ENCODE measurements around the gene DGKE.
A peak's percentile ranks its signal among the peaks of the same experiment; 100 is the strongest.

Gene DGKE

DNA sequence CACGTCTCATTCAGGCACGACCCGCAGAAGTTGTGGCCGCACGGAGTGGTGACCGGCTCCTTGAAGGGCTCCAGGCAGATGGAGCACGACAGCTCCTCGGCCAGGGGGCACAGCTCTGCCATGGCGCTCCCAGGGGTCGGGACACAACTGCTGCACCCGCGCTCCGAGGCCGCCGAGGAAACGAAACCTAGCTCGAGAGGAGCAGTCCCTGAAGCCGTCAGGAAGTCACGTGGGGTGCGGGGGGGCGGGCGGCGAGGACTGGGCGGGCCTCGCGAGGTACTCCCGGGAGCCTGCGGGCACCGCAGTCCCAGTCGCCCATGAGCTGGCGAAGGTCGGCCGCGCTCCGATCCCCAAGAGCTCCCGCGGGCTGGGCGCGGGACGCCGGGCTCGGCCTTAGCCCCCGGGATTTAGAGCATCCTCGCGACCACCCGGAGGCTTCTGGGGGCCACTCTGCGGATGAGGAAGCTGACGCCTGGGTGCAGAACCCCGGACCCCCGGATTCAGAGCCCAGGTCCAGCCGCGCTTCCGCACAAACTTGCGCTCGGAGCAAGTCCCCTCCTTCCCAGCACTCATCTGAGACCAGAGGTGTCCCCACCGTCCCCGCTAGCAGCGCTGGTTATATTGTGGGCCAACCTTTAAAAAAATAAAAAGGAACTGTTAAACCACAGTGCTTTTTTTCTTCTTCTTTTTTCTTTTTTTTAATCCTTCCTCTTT lies 80.1 kb downstream of the DGKE start, which contains the start of gene TRIM25 (continued):
- no peak for TF ChIP-seq PRDM1 (tag by site-specific recombination; IDR thresholded peaks at IDR 0.05)
- TF ChIP-seq ZNF157 (tag by site-specific recombination; IDR thresholded peaks at IDR 0.05) = no peak
- TF ChIP-seq ZNF239 (tag by site-specific recombination; IDR thresholded peaks at IDR 0.05) = 0 out of 2 replicates have a peak, but pooled peaks have one; percentile 10
- peak; percentile 14; the same call in 1 of the 2 replicates for TF ChIP-seq ZNF146 (tag by site-specific recombination; IDR thresholded peaks at IDR 0.05)
- no peak for TF ChIP-seq GLI2 (tag by site-specific recombination; IDR thresholded peaks at IDR 0.05; ENCODE audit: borderline replicate concordance, low read depth)
- TF ChIP-seq ZNF2 (tag by site-specific recombination; IDR thresholded peaks at IDR 0.05) = peak; percentile 87; the same call in 1 of the 2 replicates
- peak; percentile 52; the same call in 1 of the 2 replicates for TF ChIP-seq ZNF692 (tag by site-specific recombination; IDR thresholded peaks at IDR 0.05)
- TF ChIP-seq, protein P1, sequence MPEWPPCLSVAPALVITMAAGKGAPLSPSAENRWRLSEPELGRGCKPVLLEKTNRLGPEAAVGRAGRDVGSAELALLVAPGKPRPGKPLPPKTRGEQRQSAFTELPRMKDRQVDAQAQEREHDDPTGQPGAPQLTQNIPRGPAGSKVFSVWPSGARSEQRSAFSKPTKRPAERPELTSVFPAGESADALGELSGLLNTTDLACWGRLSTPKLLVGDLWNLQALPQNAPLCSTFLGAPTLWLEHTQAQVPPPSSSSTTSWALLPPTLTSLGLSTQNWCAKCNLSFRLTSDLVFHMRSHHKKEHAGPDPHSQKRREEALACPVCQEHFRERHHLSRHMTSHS (tag by site-specific recombination; IDR thresholded peaks at IDR 0.05) = no peak
- TF ChIP-seq ZNF266 (tag by site-specific recombination; IDR thresholded peaks at IDR 0.05; ENCODE audit: low read depth) = no peak
- TF ChIP-seq, protein P2, sequence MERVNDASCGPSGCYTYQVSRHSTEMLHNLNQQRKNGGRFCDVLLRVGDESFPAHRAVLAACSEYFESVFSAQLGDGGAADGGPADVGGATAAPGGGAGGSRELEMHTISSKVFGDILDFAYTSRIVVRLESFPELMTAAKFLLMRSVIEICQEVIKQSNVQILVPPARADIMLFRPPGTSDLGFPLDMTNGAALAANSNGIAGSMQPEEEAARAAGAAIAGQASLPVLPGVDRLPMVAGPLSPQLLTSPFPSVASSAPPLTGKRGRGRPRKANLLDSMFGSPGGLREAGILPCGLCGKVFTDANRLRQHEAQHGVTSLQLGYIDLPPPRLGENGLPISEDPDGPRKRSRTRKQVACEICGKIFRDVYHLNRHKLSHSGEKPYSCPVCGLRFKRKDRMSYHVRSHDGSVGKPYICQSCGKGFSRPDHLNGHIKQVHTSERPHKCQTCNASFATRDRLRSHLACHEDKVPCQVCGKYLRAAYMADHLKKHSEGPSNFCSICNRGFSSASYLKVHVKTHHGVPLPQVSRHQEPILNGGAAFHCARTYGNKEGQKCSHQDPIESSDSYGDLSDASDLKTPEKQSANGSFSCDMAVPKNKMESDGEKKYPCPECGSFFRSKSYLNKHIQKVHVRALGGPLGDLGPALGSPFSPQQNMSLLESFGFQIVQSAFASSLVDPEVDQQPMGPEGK (tag by site-specific recombination; IDR thresholded peaks at IDR 0.05) = peak; percentile 95
- 0 out of 2 replicates have a peak, but pooled peaks have one; percentile 8 for TF ChIP-seq ZNF792 (tag by site-specific recombination; IDR thresholded peaks at IDR 0.05)
- TF ChIP-seq ZBTB17 (tag by site-specific recombination; IDR thresholded peaks at IDR 0.05) = peak; percentile 77
- TF ChIP-seq, protein P3, sequence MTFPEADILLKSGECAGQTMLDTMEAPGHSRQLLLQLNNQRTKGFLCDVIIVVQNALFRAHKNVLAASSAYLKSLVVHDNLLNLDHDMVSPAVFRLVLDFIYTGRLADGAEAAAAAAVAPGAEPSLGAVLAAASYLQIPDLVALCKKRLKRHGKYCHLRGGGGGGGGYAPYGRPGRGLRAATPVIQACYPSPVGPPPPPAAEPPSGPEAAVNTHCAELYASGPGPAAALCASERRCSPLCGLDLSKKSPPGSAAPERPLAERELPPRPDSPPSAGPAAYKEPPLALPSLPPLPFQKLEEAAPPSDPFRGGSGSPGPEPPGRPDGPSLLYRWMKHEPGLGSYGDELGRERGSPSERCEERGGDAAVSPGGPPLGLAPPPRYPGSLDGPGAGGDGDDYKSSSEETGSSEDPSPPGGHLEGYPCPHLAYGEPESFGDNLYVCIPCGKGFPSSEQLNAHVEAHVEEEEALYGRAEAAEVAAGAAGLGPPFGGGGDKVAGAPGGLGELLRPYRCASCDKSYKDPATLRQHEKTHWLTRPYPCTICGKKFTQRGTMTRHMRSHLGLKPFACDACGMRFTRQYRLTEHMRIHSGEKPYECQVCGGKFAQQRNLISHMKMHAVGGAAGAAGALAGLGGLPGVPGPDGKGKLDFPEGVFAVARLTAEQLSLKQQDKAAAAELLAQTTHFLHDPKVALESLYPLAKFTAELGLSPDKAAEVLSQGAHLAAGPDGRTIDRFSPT (tag by site-specific recombination; IDR thresholded peaks at IDR 0.05) = peak; percentile 99
- peak; percentile 82 for TF ChIP-seq ZBTB20 (tag by site-specific recombination; IDR thresholded peaks at IDR 0.05)
- peak; percentile 48; the same call in 1 of the 2 replicates for TF ChIP-seq KLF8 (tag by site-specific recombination; IDR thresholded peaks at IDR 0.05)
- TF ChIP-seq ZNF473 (tag by site-specific recombination; IDR thresholded peaks at IDR 0.05) = no peak
- peak; percentile 61 for TF ChIP-seq ZNF362 (tag by site-specific recombination; IDR thresholded peaks at IDR 0.05)
- TF ChIP-seq ZNF140 (tag by site-specific recombination; IDR thresholded peaks at IDR 0.05) = no peak
- TF ChIP-seq, protein P4, sequence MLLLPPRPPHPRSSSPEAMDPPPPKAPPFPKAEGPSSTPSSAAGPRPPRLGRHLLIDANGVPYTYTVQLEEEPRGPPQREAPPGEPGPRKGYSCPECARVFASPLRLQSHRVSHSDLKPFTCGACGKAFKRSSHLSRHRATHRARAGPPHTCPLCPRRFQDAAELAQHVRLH (tag by site-specific recombination; IDR thresholded peaks at IDR 0.05) = no peak
- TF ChIP-seq, protein P5, sequence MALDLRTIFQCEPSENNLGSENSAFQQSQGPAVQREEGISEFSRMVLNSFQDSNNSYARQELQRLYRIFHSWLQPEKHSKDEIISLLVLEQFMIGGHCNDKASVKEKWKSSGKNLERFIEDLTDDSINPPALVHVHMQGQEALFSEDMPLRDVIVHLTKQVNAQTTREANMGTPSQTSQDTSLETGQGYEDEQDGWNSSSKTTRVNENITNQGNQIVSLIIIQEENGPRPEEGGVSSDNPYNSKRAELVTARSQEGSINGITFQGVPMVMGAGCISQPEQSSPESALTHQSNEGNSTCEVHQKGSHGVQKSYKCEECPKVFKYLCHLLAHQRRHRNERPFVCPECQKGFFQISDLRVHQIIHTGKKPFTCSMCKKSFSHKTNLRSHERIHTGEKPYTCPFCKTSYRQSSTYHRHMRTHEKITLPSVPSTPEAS (tag by site-specific recombination; IDR thresholded peaks at IDR 0.05) = 0 out of 2 replicates have a peak, but pooled peaks have one; percentile 7
- peak; percentile 35; the same call in 1 of the 2 replicates for TF ChIP-seq ZNF449 (tag by site-specific recombination; IDR thresholded peaks at IDR 0.05)
- TF ChIP-seq ZEB2 (tag by site-specific recombination; IDR thresholded peaks at IDR 0.05) = peak; percentile 73; the same call in 1 of the 2 replicates
- peak; percentile 54; the same call in 1 of the 2 replicates for TF ChIP-seq ZNF121 (tag by site-specific recombination; IDR thresholded peaks at IDR 0.05)
- 0 out of 2 replicates have a peak, but pooled peaks have one; percentile 11 for TF ChIP-seq BCL11B (tag by site-specific recombination; IDR thresholded peaks at IDR 0.05; ENCODE audit: low read depth)
- no peak; the same call in 1 of the 2 replicates for TF ChIP-seq WT1 (tag by site-specific recombination; IDR thresholded peaks at IDR 0.05)
- TF ChIP-seq ZNF621 (tag by site-specific recombination; IDR thresholded peaks at IDR 0.05) = no peak

Data from HEK293 (cell line).